Suprapubic skin (tissue), 4 donors: ENCODE measurements around the gene MFSD2A. TPM values are rescaled to one million over a fixed set of nuclear protein-coding genes. Genes with fewer than 3 reads are reported as not detected.

ENCODE experiments used
- DNase-seq, 2 donors: peaks; one replicate each; pipeline ENCODE4 v3.0.0-alpha.2; 2019; ENCODE audit warnings: low spot score in 2 of 2
- H3K27ac ChIP-seq: fragments of 200-600 bp; sonication (generic); one replicate; pipeline ENCODE4 v1.5.1; 2019
- H3K27me3 ChIP-seq: fragments of 200-600 bp; sonication (generic); one replicate; pipeline ENCODE4 v1.5.1; 2019
- H3K36me3 ChIP-seq: fragments of 200-600 bp; sonication (generic); one replicate; pipeline ENCODE4 v1.5.1; 2019
- H3K4me1 ChIP-seq: fragments of 200-600 bp; sonication (generic); one replicate; pipeline ENCODE4 v1.5.1; 2019
- H3K4me3 ChIP-seq: fragments of 200-600 bp; sonication (generic); one replicate; pipeline ENCODE4 v1.5.1; 2019; ENCODE audit warnings: mild to moderate bottlenecking
- H3K9me3 ChIP-seq: fragments of 200-600 bp; sonication (generic); one replicate; pipeline ENCODE4 v1.5.1; 2019
- CTCF ChIP-seq, 2 donors: fragments of 200-600 bp in 1 of 2; fragments of 450-650 bp in 1 of 2; sonication (generic) in 1 of 2; IDR thresholded peaks; one replicate each; pipeline ENCODE4 v1.5.1; 2016 to 2019; ENCODE audit warnings: antibody characterized with exemption in 2 of 2, mild to moderate bottlenecking in 1 of 2, moderate library complexity in 1 of 2
- EP300 ChIP-seq: sonication (generic); formaldehyde crosslinking; IDR thresholded peaks from one replicate; pipeline ENCODE4 v1.6.1; 2017; ENCODE audit warnings: antibody characterized with exemption
- POLR2A ChIP-seq, 2 donors: fragments of 450-650 bp; IDR thresholded peaks; one replicate each; pipeline ENCODE4 v1.6.1; 2017; ENCODE audit warnings: antibody characterized with exemption in 2 of 2, mild to moderate bottlenecking in 2 of 2, moderate library complexity in 2 of 2
- POLR2AphosphoS5 ChIP-seq, 3 donors: sonication (generic); formaldehyde crosslinking; IDR thresholded peaks; one replicate each; pipeline ENCODE4 v1.6.1; 2017; ENCODE audit warnings: antibody characterized with exemption in 3 of 3
- WGBS: methylation state at CpG from one replicate; pipeline ENCODE4 v1.1.5; 2018; 5-methylcytosine and 5-hydroxymethylcytosine counted together
- total RNA-seq, 4 donors: library from RNA; depleted of rRNA; stranded (reverse); fragments of >200 nt; gene quantifications; one replicate each; pipeline ENCODE4 v1.1.0, GENCODE V29; 2016

MFSD2A gene
- total RNA-seq, 4 donors from 2014 or later: 169 to 416 (median 303) TPM

GRCh38 chr1:39951926-39952325 lies 3.0 kb upstream of the MFSD2A start:
- no peak for TF ChIP-seq EP300
- no peak for TF ChIP-seq CTCF (IDR thresholded peaks at IDR 0.05)
- no peak for TF ChIP-seq POLR2A (IDR thresholded peaks at IDR 0.05)
- TF ChIP-seq POLR2AphosphoS5 (IDR thresholded peaks at IDR 0.05): no peak
- no peaks in the 10 kb centered on the region for H3K27me3 ChIP-seq
- no peak for DNase-seq
- H3K4me1 ChIP-seq: peaks cover 47% of the 10 kb centered on the region
- H3K27ac ChIP-seq: no peak overlapping the region
- no peaks in the 10 kb centered on the region for H3K36me3 ChIP-seq
- 54% methylated on average over 3 of the region's 3 CpGs for WGBS
- H3K9me3 ChIP-seq: no peaks in the 10 kb centered on the region
- H3K4me3 ChIP-seq: no peak overlapping the region

- H3K36me3 ChIP-seq: no peaks in the 10 kb centered on the region
- no peak for DNase-seq
- no peak overlapping the region for H3K27ac ChIP-seq
- no peak overlapping the region for H3K4me3 ChIP-seq
- WGBS: 58% methylated on average over 8 of the region's 8 CpGs
- H3K9me3 ChIP-seq: no peaks in the 10 kb centered on the region
- peaks cover 49% of the 10 kb centered on the region for H3K4me1 ChIP-seq
- TF ChIP-seq CTCF (IDR thresholded peaks at IDR 0.05) (no peak), EP300 (no peak), POLR2AphosphoS5 (IDR thresholded peaks at IDR 0.05) (no peak), POLR2A (IDR thresholded peaks at IDR 0.05) (no peak)
- no peaks in the 10 kb centered on the region for H3K27me3 ChIP-seq
Observed at GRCh38 chr1:39952359-39953110, 2.4 kb upstream of the MFSD2A start.

GRCh38 chr1:39954324-39954869 lies 548 bp upstream of the MFSD2A start:
- H3K27me3 ChIP-seq: no peaks in the 10 kb centered on the region
- TF ChIP-seq POLR2AphosphoS5 (IDR thresholded peaks at IDR 0.05) (no peak), EP300 (no peak), POLR2A (IDR thresholded peaks at IDR 0.05) (no peak), CTCF (IDR thresholded peaks at IDR 0.05) (no peak)
- no peaks in the 10 kb centered on the region for H3K36me3 ChIP-seq
- peak in 1 of 2 donors; percentile 84 for DNase-seq
- H3K4me3 ChIP-seq: peak overlapping the region; percentile 80
- H3K9me3 ChIP-seq: no peaks in the 10 kb centered on the region
- H3K4me1 ChIP-seq: peaks cover 56% of the 10 kb centered on the region
- peak overlapping the region; percentile 89 for H3K27ac ChIP-seq
- 33% methylated on average over 17 of the region's 17 CpGs for WGBS

GRCh38 chr1:39955547-39956539 lies 898 bp downstream of the MFSD2A start:
- H3K4me1 ChIP-seq: peaks cover 67% of the 10 kb centered on the region
- TF ChIP-seq POLR2AphosphoS5 (IDR thresholded peaks at IDR 0.05) (peak in 1 of 3 donors; percentile 8), EP300 (no peak)
- peak in 1 of 2 donors; percentile 75 for DNase-seq
- H3K27ac ChIP-seq: peak overlapping the region; percentile 89
- H3K27me3 ChIP-seq: no peaks in the 10 kb centered on the region
- no peaks in the 10 kb centered on the region for H3K9me3 ChIP-seq
- H3K4me3 ChIP-seq: peak overlapping the region; percentile 80
- WGBS: 7% methylated on average over 24 of the region's 36 CpGs
- H3K36me3 ChIP-seq: no peaks in the 10 kb centered on the region

- 71% methylated on average over 2 of the region's 3 CpGs for WGBS
- Histone ChIP-seq H3K27me3 (no peaks in the 10 kb centered on the region), H3K9me3 (no peaks in the 10 kb centered on the region), H3K4me3 (peak overlapping the region; percentile 80), H3K36me3 (peaks cover 1% of the 10 kb centered on the region), H3K27ac (peak overlapping the region; percentile 17), H3K4me1 (peaks cover 61% of the 10 kb centered on the region)
- TF ChIP-seq EP300 (no peak), POLR2AphosphoS5 (IDR thresholded peaks at IDR 0.05) (peak in 2 of 3 donors; percentile 21 to 39), POLR2A (IDR thresholded peaks at IDR 0.05) (no peak)
- no peak for DNase-seq
Observed at GRCh38 chr1:39957299-39958015, 2.5 kb downstream of the MFSD2A start.
